Ishikawa (cell line): Measurements from ENCODE around the gene CPE.

Experiments used
- CEBPB ChIP-seq: IDR thresholded peaks from 2 replicates; pipeline ENCODE4 v1.6.1; 2012
- CREB1 ChIP-seq: IDR thresholded peaks from 2 replicates; pipeline ENCODE4 v1.6.1; 2012; ENCODE audit warnings: low read depth
- EGR1 ChIP-seq: IDR thresholded peaks from 2 replicates; pipeline ENCODE4 v1.6.1; 2012
- EP300 ChIP-seq: IDR thresholded peaks from 2 replicates; pipeline ENCODE4 v1.6.1; 2012; ENCODE audit warnings: borderline replicate concordance
- FOXM1 ChIP-seq: IDR thresholded peaks from 2 replicates; pipeline ENCODE4 v1.6.1; 2012; ENCODE audit warnings: low read depth, borderline replicate concordance
- NFIC ChIP-seq: IDR thresholded peaks from 2 replicates; pipeline ENCODE4 v1.6.1; 2012
- RAD21 ChIP-seq: IDR thresholded peaks from 2 replicates; pipeline ENCODE4 v1.6.1; 2012; ENCODE audit warnings: low read depth
- TAF1 ChIP-seq: IDR thresholded peaks from 2 replicates; pipeline ENCODE4 v1.6.1; 2012; ENCODE audit warnings: low read depth, mild to moderate bottlenecking
- TCF12 ChIP-seq: IDR thresholded peaks from 2 replicates; pipeline ENCODE4 v1.6.1; 2012; ENCODE audit warnings: low read depth
- TEAD4 ChIP-seq: IDR thresholded peaks from 2 replicates; pipeline ENCODE4 v1.6.1; 2012
- YY1 ChIP-seq: IDR thresholded peaks from 2 replicates; pipeline ENCODE4 v1.6.1; 2012; ENCODE audit warnings: low read depth
- ZBTB7A ChIP-seq: IDR thresholded peaks from 2 replicates; pipeline ENCODE4 v1.6.1; 2012; ENCODE audit warnings: low read depth
- TF ChIP-seq, protein P1 (sequence below): IDR thresholded peaks from 2 replicates; pipeline ENCODE4 v1.6.1; 2012
- TF ChIP-seq, protein P2 (sequence below): IDR thresholded peaks from 2 replicates; pipeline ENCODE4 v1.6.1; 2012; ENCODE audit warnings: low read depth, mild to moderate bottlenecking
- TF ChIP-seq, protein P3 (sequence below): IDR thresholded peaks from 2 replicates; pipeline ENCODE4 v1.6.1; 2012

The CPE gene

DNA sequence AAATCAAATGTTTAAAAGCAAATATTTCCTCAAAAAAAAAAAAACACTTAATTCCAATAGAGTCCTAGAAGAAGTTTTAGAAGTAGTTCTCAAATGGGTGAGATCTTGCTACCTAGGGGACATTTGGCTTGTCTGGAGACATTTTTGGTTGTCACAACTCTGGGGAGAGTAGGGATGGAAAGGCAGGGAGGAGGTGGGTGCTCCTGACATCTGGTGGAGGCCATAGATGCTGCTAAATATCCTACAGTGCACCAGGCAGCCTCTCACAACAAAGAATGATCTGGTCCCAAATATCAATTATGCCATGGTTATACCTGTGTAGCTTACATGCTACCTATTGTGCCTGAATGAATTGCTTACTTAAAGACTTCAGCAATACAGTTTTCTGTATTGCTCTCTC is 46.8 kb downstream of the CPE start:
- TF ChIP-seq EGR1 (no peak), ZBTB7A (no peak), TCF12 (no peak)

DNA sequence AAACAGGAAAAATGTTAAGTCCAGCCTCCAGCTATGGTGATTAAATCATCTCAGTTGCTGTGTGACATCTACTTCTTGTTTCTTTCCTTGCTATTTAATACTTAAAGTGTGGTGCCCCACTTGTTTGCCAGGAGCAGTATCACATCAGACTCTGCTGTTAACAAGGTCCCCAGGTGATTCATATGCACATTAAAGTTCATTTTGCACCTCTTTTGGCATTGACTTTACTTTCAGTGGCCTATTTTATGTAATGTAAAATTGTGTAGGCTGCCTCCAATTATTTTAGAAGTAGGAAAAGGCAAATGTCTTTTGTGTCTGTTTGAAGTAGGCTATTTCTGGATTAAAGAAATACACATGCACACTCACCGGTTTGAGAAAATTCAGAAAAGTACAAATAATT is 47.5 kb downstream of the CPE start:
- TF ChIP-seq YY1 (no peak), TEAD4 (no peak), FOXM1 (no peak), CREB1 (no peak), NFIC (no peak), TAF1 (no peak), EP300 (no peak), TCF12 (no peak), RAD21 (no peak), EGR1 (no peak), ZBTB7A (no peak)
- TF ChIP-seq, protein P1, sequence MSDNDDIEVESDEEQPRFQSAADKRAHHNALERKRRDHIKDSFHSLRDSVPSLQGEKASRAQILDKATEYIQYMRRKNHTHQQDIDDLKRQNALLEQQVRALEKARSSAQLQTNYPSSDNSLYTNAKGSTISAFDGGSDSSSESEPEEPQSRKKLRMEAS, result no peak
- TF ChIP-seq, protein P2, sequence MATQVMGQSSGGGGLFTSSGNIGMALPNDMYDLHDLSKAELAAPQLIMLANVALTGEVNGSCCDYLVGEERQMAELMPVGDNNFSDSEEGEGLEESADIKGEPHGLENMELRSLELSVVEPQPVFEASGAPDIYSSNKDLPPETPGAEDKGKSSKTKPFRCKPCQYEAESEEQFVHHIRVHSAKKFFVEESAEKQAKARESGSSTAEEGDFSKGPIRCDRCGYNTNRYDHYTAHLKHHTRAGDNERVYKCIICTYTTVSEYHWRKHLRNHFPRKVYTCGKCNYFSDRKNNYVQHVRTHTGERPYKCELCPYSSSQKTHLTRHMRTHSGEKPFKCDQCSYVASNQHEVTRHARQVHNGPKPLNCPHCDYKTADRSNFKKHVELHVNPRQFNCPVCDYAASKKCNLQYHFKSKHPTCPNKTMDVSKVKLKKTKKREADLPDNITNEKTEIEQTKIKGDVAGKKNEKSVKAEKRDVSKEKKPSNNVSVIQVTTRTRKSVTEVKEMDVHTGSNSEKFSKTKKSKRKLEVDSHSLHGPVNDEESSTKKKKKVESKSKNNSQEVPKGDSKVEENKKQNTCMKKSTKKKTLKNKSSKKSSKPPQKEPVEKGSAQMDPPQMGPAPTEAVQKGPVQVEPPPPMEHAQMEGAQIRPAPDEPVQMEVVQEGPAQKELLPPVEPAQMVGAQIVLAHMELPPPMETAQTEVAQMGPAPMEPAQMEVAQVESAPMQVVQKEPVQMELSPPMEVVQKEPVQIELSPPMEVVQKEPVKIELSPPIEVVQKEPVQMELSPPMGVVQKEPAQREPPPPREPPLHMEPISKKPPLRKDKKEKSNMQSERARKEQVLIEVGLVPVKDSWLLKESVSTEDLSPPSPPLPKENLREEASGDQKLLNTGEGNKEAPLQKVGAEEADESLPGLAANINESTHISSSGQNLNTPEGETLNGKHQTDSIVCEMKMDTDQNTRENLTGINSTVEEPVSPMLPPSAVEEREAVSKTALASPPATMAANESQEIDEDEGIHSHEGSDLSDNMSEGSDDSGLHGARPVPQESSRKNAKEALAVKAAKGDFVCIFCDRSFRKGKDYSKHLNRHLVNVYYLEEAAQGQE, result no peak
- TF ChIP-seq, protein P3, sequence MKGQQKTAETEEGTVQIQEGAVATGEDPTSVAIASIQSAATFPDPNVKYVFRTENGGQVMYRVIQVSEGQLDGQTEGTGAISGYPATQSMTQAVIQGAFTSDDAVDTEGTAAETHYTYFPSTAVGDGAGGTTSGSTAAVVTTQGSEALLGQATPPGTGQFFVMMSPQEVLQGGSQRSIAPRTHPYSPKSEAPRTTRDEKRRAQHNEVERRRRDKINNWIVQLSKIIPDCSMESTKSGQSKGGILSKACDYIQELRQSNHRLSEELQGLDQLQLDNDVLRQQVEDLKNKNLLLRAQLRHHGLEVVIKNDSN, result no peak

DNA sequence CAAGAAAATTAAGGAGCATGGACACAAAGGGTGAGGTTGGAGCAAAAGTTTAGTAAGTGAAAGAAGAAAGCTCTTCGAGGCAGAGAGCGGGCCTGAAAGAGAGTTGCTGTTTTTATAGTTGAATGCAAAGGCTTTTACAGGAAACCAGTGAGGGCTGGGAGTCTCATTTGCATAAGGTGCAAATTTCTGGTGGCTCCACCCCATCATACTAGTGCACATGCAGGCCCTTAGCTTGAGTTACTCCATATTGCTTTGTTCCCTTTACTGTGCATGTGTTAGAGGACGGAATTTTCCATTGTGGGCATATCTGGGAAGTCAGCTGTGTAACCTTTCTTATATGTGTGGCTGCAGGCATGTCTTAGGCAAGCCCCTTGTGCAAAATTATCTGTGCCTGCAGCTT is 48.0 kb downstream of the CPE start:
- TF ChIP-seq CEBPB (no peak), TEAD4 (no peak), TCF12 (no peak), EGR1 (no peak), YY1 (no peak), FOXM1 (no peak), RAD21 (no peak)
- TF ChIP-seq, protein P1, result no peak
- TF ChIP-seq, protein P2, result no peak

DNA sequence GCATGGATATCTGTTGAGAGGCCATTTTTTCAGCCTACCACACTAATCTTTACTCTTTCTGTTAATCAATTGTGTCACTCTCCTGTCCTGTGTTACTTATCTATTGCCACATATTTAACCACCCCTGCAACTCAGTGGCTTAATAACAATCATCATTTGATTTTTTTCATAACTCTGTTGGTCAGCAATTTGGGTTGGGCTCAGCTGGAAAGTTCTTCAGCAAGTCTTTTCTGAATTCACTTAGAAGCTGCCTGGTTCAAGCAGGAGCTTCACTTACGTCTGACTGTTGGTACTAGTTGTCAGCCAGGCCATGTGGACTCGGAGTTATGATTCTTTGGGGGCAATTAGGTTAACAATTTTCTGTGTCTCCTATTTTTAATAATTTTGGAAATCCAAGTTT is 50.1 kb downstream of the CPE start:
- TF ChIP-seq, protein P2, result no peak
- TF ChIP-seq FOXM1 (no peak), CREB1 (no peak), RAD21 (no peak), EP300 (no peak), ZBTB7A (no peak), NFIC (no peak)
- TF ChIP-seq, protein P3, result no peak

DNA sequence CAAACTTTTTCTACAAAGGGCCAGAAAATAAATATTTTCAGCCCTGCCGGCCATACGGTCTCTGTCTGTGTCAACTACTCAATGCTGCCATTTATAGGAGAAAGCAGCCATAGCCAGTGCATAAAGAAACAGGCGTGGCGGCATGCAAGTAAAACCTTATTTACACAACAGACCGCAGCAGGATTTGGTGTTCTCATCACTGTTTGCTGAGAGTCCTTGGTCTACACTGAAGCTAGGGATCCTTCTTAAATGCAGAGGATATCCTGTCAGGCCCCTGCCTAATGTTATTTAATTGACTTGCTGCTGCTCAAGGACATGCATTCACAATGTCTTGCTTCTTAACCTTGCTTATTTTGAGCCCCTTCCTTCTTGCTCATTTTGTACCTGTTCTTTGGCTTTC is 54.7 kb downstream of the CPE start:
- TF ChIP-seq EP300 (no peak), TEAD4 (no peak), RAD21 (no peak), TAF1 (no peak), CREB1 (no peak), EGR1 (no peak), FOXM1 (no peak), YY1 (no peak), CEBPB (no peak), NFIC (no peak), TCF12 (no peak), ZBTB7A (no peak)
- TF ChIP-seq, protein P3, result no peak
- TF ChIP-seq, protein P1, result no peak
- TF ChIP-seq, protein P2, result no peak
